ENCODE results near the gene OR5D14. TPM values are rescaled to one million over a fixed set of nuclear protein-coding genes. Genes with fewer than 3 reads are reported as not detected.

OR5D14 gene
- polyA plus RNA-seq (ENCODE audit: insufficient read length in 4 of 4), result not detected

DNA sequence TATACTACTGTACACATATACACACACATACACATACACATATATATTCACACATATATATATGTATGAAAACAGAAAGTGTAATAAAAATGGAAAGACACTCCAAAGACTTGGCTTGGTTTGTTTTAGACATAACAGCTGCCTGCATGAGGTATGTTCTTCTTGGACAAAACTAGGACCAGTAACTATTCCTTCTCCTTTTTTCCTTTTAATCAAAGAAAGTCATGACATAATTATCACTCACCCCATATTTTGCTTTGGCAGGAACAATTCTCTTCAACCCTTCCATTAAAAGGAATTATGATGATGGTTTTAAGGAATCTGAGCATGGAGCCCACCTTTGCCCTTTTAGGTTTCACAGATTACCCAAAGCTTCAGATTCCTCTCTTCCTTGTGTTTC lies at the start of gene OR5D14:
Gene OR5D14, plus strand, starts transcription at position 301 of the 400 bp plus-strand sequence. Its CDS starts 0 bp downstream, at position 301.
- DNase-seq (ENCODE audit: low read depth in 4 of 4, low spot score in 3 of 4), result no peak

DNA sequence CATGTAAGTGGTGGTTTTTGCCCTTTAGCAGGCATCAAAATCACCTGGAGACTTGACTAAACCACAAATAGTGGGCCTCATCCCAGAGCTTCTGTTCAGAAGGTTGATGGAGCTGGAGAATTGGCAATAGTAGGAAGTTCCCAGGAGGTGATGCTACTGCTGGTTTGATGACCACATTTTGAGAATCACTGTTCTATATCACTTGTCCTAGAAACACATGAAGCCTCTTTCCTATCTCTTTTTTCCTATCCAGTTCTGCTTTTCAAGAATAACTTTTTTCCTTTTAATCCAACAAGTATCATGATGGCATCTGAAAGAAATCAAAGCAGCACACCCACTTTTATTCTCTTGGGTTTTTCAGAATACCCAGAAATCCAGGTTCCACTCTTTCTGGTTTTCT lies 22.2 kb upstream of the OR5D14 start, which contains the start of gene OR5D13:
Gene OR5D13, plus strand, starts transcription at position 301 of the 400 bp plus-strand sequence. Its CDS starts 0 bp downstream, at position 301.
- no peak for DNase-seq (ENCODE audit: low read depth in 4 of 4, low spot score in 3 of 4)

DNA sequence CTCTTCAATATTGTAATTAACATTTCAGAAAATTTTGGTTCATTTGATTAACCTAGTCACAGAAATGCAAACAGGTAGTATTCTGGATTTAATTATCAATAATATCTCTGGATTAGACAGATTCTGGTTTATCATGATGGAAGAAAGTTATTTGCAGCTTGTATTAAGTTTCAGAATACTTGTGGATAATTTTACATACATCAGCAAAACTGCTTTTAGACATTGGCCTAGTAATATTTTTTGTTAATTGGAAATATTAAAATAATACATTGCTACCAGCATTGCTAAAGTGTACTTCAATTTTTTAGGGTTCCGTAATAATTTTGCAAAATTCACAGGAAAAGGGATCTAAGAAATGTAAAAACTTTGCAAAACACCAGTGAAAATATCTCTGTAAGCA lies 3.8 kb upstream of the OR5D14 start:
- no peak for DNase-seq (ENCODE audit: low read depth in 4 of 4, low spot score in 3 of 4)

GRCh38 chr11:55793321-55793720 lies 2.0 kb upstream of the OR5D14 start:
- no peak for DNase-seq (ENCODE audit: low read depth in 4 of 4, low spot score in 3 of 4)

GRCh38 chr11:55806248-55806647 lies 10.9 kb downstream of the OR5D14 start:
- DNase-seq (ENCODE audit: low read depth in 4 of 4, low spot score in 3 of 4), result no peak

DNA sequence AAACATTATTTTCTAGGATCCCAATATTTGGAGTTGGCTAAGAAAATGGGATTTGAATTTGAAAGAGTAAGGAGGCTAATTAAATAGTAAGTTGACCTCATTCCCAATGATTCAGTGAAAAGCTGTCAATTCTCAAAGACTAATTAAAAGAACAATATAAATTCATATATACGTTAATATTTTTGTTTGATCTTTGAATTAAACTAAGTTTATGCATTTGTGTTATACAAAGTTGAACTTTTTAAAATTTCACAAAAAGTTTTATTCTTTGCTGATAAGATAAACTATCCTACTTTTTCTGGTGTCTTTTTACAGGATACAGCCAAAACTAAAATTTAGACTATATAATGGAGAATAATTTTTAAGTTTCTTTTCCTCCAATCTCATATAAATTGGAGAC lies 15.7 kb downstream of the OR5D14 start, which contains the start of gene OR5L1:
Gene OR5L1, plus strand, starts transcription at position 301 of the 400 bp plus-strand sequence. CDS start 100 bp downstream, outside the sequence.
- DNase-seq (ENCODE audit: low read depth in 4 of 4, low spot score in 3 of 4), result no peak

DNA sequence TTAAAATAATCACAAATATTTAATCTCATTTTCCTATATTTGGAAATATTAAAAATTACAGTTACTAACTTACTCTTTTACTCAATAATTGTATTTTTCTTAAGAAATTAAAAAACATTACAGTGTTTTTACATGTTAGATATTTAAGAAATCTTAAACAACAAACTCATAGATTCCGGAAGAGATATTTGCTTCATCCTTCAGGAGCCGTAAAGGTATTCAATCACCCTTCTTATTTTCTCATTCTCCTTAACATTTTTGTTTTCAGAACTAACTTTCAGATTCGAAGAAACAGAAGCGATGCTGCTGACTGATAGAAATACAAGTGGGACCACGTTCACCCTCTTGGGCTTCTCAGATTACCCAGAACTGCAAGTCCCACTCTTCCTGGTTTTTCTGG lies 24.0 kb downstream of the OR5D14 start, which contains the start of gene OR5D18:
Gene OR5D18, plus strand, starts transcription at position 301 of the 400 bp plus-strand sequence. Its CDS starts 0 bp downstream, at position 301.
- no peak for DNase-seq (ENCODE audit: low read depth in 4 of 4, low spot score in 3 of 4)

DNA sequence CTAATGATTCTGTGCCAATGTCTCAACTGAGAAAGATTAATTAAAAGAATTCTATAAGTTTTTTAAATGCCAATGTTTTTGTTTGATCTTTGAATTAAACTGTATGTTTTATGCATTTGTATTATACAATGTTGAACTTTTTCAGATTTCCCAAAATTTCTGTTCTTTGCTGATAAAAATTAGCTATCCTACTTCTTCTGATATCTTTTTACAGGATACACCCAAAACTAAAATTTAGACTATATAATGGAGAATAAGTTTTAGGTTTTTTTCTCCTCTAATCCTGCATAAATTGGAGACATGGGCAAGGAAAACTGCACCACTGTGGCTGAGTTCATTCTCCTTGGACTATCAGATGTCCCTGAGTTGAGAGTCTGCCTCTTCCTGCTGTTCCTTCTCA lies 31.6 kb downstream of the OR5D14 start, which contains the start of gene OR5L2:
Gene OR5L2, plus strand, starts transcription at position 301 of the 400 bp plus-strand sequence. Its CDS starts 0 bp downstream, at position 301.
- no peak for DNase-seq (ENCODE audit: low read depth in 4 of 4, low spot score in 3 of 4)

- no peak for DNase-seq (ENCODE audit: low read depth in 4 of 4, low spot score in 3 of 4)
Observed at GRCh38 chr11:55838452-55838851, 43.1 kb downstream of the OR5D14 start, which contains the start of gene OR5D16. TSS of gene OR5D16 (plus strand) at chr11:55838752. CDS start at chr11:55838752, 0 bp downstream.

Other genes with a start within 250 kb of the OR5D14 start
- not detected for gene OR4C15, start 241.1 kb upstream of the OR5D14 start, polyA plus RNA-seq (ENCODE audit: insufficient read length in 4 of 4)
- not detected for gene OR4C16, start 223.4 kb upstream of the OR5D14 start, polyA plus RNA-seq (ENCODE audit: insufficient read length in 4 of 4)
- gene OR4C11, start 187.9 kb upstream of the OR5D14 start, polyA plus RNA-seq (ENCODE audit: insufficient read length in 4 of 4), result not detected
- gene OR4P4, start 160.4 kb upstream of the OR5D14 start, polyA plus RNA-seq (ENCODE audit: insufficient read length in 4 of 4), result under 1 TPM in 3 of 4 donors, not detected in 1; 0.08 to 0.17 (median 0.08) TPM
- gene OR4S2, start 147.2 kb upstream of the OR5D14 start, polyA plus RNA-seq (ENCODE audit: insufficient read length in 4 of 4), result not detected
- gene OR4C6, start 133.4 kb upstream of the OR5D14 start, polyA plus RNA-seq (ENCODE audit: insufficient read length in 4 of 4), result not detected
- not detected for gene OR5D13, start 22.1 kb upstream of the OR5D14 start, polyA plus RNA-seq (ENCODE audit: insufficient read length in 4 of 4)
- gene OR5L1, start 15.8 kb downstream of the OR5D14 start, polyA plus RNA-seq (ENCODE audit: insufficient read length in 4 of 4), result not detected
- not detected for gene OR5D18, start 24.1 kb downstream of the OR5D14 start, polyA plus RNA-seq (ENCODE audit: insufficient read length in 4 of 4)
- gene OR5L2, start 31.7 kb downstream of the OR5D14 start, polyA plus RNA-seq (ENCODE audit: insufficient read length in 4 of 4), result not detected
- gene OR5D16, start 43.2 kb downstream of the OR5D14 start, polyA plus RNA-seq (ENCODE audit: insufficient read length in 4 of 4), result not detected
- not detected for gene TRIM51, start 87.7 kb downstream of the OR5D14 start, polyA plus RNA-seq (ENCODE audit: insufficient read length in 4 of 4)
- gene OR5W2, start 119.0 kb downstream of the OR5D14 start, polyA plus RNA-seq (ENCODE audit: insufficient read length in 4 of 4), result not detected
- gene OR5I1, start 140.8 kb downstream of the OR5D14 start, polyA plus RNA-seq (ENCODE audit: insufficient read length in 4 of 4), result not detected
- gene OR10AG1, start 174.4 kb downstream of the OR5D14 start, polyA plus RNA-seq (ENCODE audit: insufficient read length in 4 of 4), result not detected
- gene OR5F1, start 199.1 kb downstream of the OR5D14 start, polyA plus RNA-seq (ENCODE audit: insufficient read length in 4 of 4), result not detected
- gene OR5AS1, start 232.1 kb downstream of the OR5D14 start, polyA plus RNA-seq (ENCODE audit: insufficient read length in 4 of 4), result under 1 TPM; 0.01 to 0.03 (median 0.03) TPM

Measured in left renal pelvis (tissue), 4 donors.